Activated T-helper 1 cell treated with anti-CD3 and anti-CD28 coated beads, Interleukin-12 subunit alpha, Interleukin-12 subunit beta, Interleukin-2, Interleukin-4 antibody, amounts not matched to agents 30 ng/mL and 10 ng/mL and 1 ng/mL, durations not matched to agents 14 hours and 24 hours and 36 hours (primary cell): Measurements from ENCODE around the gene CDH2. TPM values are rescaled to one million over a fixed set of nuclear protein-coding genes. Genes with fewer than 3 reads are reported as not detected.

Experiments used
- DNase-seq: peaks from one replicate; pipeline ENCODE4 v3.0.0; 2021; ENCODE audit warnings: low spot score
- H3K27ac Mint-ChIP-seq: one replicate; pipeline ENCODE4 v1.8.0; 2021; ENCODE audit warnings: mild to moderate bottlenecking, mixed read lengths
- H3K27me3 Mint-ChIP-seq: one replicate; pipeline ENCODE4 v1.8.0; 2022; ENCODE audit warnings: mild to moderate bottlenecking, moderate library complexity, mixed read lengths; ENCODE audit not compliant: insufficient read depth
- H3K36me3 Mint-ChIP-seq: one replicate; pipeline ENCODE4 v1.8.0; 2021; ENCODE audit warnings: low read depth, mixed read lengths
- H3K4me1 Mint-ChIP-seq: one replicate; pipeline ENCODE4 v1.8.0; 2021; ENCODE audit warnings: low read depth, mixed read lengths
- H3K4me3 Mint-ChIP-seq: one replicate; pipeline ENCODE4 v1.8.0; 2021; ENCODE audit warnings: mild to moderate bottlenecking, moderate library complexity, mixed read lengths
- H3K9me3 Mint-ChIP-seq: one replicate; pipeline ENCODE4 v1.8.0; 2021; ENCODE audit warnings: mixed read lengths
- intact Hi-C: fragments of 100-400 bp; cut with micrococcal nuclease; formaldehyde crosslinking; loops from one replicate; pipeline ENCODE4 v1.15.1; 2024
- total RNA-seq: library from RNA; stranded (reverse); gene quantifications from 2 replicates; pipeline ENCODE4 v1.2.3, GENCODE V29; 2022

Gene CDH2
- 0.10 and 0.16 TPM in 2 replicates for total RNA-seq

DNA sequence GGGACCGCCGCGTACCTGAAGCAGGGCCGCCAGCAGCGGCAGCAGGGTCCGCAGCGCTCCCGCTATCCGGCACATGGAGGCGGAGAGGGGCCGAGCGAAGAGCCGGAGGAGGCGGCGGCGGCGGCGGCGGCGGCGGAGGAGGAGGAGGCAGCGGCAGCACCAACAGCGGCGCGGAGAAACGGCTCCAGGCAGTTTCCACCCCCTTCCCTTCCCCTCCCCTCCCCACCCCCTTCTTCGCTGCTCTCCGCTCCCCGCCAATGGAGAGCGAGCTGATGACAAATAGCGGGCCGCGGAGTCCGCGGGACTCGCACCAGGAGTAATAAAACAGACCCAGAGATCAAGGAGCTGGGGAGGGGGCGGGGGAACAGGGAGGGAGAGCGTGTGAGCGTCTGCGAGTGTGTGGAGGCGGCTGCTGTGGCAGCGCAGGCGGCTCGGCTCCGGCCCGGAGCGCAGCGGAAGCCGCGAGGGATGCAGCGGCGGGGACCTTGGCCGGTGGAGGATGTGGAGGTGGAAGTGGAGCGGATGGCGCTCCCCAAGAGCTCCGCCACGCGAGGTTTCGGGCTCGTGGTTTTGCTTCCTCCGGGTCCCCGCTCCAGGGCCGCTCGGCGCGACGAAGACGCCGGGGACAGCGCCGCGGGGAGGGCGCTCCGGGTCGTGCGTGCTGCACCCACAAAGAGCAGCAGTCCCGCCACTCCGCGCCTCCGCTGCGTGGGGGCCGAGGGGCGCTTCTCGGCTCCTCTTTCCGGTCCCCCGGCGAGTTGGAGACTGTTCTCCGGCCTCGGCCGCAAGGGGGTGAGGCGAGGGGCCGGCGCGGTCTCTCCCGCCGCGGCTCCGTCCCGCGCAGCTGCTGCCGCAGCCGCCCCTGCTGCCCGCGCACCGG, at the start of gene CDH2:
TSS of gene CDH2 (minus strand) at position 183 of the 880 bp plus-strand sequence. CDS start at position 75, 108 bp downstream.
- DNase-seq: no peak
- Mint-ChIP-seq H3K4me1 (peaks cover 4% of the 10 kb centered on the region), H3K4me3 (peak within 1 kb of the TSS; percentile 78), H3K9me3 (no peaks in the 10 kb centered on the region), H3K27ac (peak within 1 kb of the TSS; percentile 83), H3K27me3 (peaks cover 37% of the 10 kb centered on the region), H3K36me3 (no peaks in the 10 kb centered on the region)
- intact Hi-C loops: loop anchor here (10.0 kb wide), 1 partner anchor 1632 kb away; the partner anchor contains the start of gene KCTD1

DNA sequence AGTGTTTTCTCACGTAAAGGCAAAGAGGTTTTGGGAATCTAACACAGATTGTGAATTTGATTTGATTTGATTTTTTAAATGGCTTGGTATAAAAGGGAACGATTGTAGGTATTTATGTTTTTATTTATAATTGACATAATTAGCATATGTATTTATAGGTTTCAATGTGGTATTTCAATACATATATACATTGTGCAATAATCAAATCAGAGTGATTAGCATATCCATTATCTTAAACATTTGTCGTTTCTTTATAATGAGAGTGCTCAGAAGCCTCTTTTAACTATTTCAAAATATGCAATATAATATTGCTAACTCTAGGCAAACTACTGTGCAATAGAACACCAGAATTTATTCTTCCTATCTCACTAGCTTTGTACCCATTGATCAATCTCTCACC, 35.1 kb upstream of the CDH2 start:
- Mint-ChIP-seq H3K9me3 (peaks cover 9% of the 10 kb centered on the region), H3K4me3 (no peak overlapping the region), H3K4me1 (no peaks in the 10 kb centered on the region), H3K36me3 (no peaks in the 10 kb centered on the region), H3K27me3 (no peaks in the 10 kb centered on the region), H3K27ac (no peak overlapping the region)
- intact Hi-C loops: no loop called here
- DNase-seq: no peak

DNA sequence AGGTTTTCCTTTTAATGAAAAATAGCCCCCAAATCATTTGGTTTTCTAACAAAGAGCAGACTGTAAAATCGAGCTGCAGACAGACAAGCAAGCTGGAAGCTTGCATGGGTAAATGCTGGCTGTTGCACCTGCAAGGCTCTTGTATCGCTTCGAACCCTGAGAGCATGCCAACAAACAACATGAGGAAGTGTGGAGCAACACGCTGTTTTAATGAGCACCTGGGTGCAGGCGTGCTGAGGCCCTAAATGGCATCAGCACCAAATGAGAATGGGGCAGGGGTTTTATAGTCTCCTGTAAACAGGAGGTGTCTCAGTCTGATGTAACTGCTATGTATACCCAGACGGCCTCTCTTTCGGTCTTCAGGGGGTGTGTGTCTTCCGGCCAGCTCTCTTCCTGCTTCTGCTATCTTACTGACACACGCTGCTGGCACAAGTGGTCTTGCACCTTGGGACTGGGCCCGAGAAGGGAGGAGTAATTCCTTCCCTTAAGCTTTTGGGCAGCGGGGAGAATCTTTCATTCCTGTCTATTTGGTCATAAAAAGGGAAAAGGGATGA, 31.9 kb upstream of the CDH2 start:
- Mint-ChIP-seq H3K36me3 (no peaks in the 10 kb centered on the region), H3K4me1 (no peaks in the 10 kb centered on the region), H3K27me3 (no peaks in the 10 kb centered on the region), H3K27ac (no peak overlapping the region), H3K9me3 (peaks cover 11% of the 10 kb centered on the region), H3K4me3 (no peak overlapping the region)
- DNase-seq: no peak
- intact Hi-C loops: no loop called here

DNA sequence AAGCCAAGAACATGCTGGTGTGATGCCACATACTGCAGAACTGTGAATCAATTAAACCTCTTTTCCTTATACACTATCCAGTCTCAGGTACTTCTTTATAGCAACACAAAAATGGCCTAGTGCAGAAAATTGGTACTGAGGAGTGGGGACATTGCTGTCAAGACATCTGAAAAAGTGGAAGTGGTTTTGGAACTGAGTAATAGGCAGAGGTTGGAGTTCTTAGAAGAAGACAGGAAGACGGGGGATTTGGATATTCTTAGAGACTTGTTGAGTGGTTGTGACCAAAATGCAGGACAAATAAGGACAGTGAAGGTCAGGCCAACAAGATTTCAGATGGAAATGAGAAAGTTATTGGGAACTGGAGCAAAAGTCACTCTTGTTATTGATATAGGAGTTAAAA, 31.3 kb upstream of the CDH2 start:
- intact Hi-C loops: no loop called here
- Mint-ChIP-seq H3K27me3 (no peaks in the 10 kb centered on the region), H3K27ac (no peak overlapping the region), H3K4me3 (no peak overlapping the region), H3K9me3 (peaks cover 11% of the 10 kb centered on the region), H3K36me3 (no peaks in the 10 kb centered on the region), H3K4me1 (no peaks in the 10 kb centered on the region)
- no peak for DNase-seq

DNA sequence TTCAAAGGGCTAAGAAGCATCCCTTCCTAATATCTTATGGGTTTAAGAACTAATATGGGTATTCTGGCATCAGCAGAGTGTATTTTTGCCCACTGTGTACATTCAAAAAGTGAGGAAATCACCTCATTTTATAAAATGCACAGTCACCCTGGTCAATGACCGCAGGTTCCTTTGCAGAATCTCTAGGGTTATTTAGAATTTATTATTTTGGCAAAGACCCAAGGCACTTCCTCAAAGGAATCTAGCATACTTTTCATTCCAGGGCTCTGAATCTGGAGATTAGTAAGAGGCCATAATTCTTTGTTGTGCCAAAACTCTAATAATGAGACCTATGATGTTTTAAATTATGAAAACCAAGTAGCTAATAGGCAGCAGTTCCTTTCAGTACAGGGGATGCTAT, 27.2 kb upstream of the CDH2 start:
- Mint-ChIP-seq H3K36me3 (no peaks in the 10 kb centered on the region), H3K4me3 (no peak overlapping the region), H3K27ac (no peak overlapping the region), H3K27me3 (no peaks in the 10 kb centered on the region), H3K4me1 (no peaks in the 10 kb centered on the region), H3K9me3 (peaks cover 13% of the 10 kb centered on the region)
- intact Hi-C loops: no loop called here
- no peak for DNase-seq

DNA sequence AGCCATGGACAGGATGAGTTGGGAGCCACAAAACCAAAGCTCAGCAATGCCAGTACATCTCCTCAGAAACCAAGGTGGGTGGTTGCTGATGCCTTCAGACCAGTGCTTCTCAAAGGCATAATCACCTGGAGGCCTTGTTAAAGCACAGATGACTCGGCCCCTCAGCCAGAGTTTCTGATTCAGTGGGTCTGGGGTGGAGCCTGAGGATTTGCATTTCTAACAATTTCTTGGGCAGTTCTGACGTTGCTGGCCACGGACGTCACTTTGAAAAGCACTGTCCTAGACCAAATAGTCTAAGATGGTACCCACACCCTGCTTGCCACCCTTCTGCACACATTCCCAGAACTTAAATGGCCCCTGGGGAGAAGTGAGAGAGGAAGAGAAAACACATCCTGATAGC, 24.1 kb upstream of the CDH2 start:
- Mint-ChIP-seq H3K4me1 (no peaks in the 10 kb centered on the region), H3K9me3 (peaks cover 7% of the 10 kb centered on the region), H3K27me3 (no peaks in the 10 kb centered on the region), H3K27ac (no peak overlapping the region), H3K36me3 (no peaks in the 10 kb centered on the region), H3K4me3 (no peak overlapping the region)
- no peak for DNase-seq
- intact Hi-C loops: no loop called here

DNA sequence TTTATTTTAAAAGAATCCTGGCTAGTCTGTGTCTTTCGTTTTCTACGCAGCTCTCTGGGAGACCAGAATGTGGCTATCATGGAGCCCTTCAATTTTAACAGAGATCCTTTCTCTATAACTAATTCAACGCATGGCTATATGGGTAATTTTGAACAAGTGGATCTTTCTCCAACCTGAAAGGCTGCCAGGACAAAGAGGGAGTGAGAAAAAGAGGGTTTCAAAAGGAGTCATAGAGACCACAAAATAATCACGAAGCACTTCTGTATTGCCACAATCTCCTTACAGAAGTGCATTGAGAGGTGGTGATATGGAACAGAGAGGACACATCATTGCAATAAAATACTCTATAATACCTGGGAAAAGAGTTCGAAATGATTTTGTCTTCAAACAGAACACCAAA, 21.7 kb upstream of the CDH2 start:
- Mint-ChIP-seq H3K4me3 (no peak overlapping the region), H3K27ac (no peak overlapping the region), H3K9me3 (peaks cover 7% of the 10 kb centered on the region), H3K27me3 (no peaks in the 10 kb centered on the region), H3K4me1 (no peaks in the 10 kb centered on the region), H3K36me3 (no peaks in the 10 kb centered on the region)
- no peak for DNase-seq
- intact Hi-C loops: no loop called here

DNA sequence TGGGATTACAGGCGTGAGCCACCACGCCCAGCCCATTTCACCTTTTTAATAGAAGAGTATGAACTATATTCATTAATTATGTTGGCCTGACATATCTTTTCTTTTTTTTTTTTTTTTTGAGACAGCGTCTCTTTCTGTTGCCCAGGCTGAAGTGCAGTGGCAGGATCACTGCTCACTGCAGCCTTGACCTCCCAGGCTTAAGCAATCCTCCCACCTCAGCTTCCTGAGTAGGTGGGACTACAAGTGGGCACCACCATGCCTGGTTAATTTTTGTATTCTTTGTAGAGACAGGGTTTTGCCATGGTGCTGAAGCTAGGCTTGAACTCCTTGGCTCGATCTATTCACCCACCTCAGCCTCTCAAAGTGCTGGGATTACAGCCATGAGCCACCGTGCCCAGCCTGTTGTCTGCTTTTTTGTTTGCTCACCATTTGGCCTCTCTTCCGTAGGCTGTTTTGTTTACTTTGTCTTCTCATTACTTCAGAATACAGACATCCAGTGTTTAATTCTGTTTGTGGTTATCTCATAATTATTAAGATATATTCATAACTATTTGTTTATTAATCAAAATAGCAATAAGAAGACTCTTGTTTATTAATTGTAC, 16.3 kb upstream of the CDH2 start:
- no peaks in the 10 kb centered on the region for H3K4me1 Mint-ChIP-seq
- no peak overlapping the region for H3K27ac Mint-ChIP-seq
- no peaks in the 10 kb centered on the region for H3K36me3 Mint-ChIP-seq
- DNase-seq: no peak
- intact Hi-C loops: no loop called here
- no peaks in the 10 kb centered on the region for H3K9me3 Mint-ChIP-seq
- no peaks in the 10 kb centered on the region for H3K27me3 Mint-ChIP-seq
- no peak overlapping the region for H3K4me3 Mint-ChIP-seq

DNA sequence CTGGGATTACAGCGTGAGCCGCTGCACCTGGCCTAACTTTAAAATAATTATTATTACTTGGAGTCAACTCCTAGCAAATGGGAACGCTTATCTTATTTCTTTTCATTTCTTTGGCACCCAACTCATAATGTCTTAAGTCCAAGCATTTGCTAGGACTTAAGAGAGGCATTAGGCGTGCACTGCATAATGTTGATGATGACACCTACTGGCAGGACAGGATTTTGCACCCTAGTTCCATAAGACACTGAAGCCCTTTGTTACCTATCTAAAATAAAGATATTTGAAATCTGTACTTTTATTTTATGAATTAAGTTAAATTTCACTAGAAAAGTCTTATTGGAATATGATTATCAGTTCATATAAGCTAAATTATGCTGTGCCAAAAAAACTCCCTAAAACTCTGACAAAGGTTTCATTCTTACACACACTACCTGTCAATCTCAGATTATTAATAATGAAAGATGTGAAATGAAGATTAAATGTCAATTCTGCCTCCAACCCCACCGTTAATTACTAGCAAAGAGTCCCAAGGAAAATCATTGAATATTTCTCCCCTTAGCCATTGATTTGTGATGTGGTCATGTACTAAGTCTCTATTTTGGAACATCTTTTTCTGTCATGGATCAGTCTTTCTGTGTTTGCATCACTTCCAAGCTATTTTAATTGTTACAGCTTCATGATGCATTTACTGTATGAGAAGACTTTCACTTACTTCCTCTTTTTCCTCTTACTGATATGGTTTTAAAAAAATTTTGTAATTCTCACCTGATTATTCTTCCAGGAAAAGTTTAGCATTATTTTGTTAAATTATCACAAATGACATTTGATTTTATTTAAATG, 12.7 kb upstream of the CDH2 start:
- Mint-ChIP-seq H3K4me3 (no peak overlapping the region), H3K4me1 (no peaks in the 10 kb centered on the region), H3K9me3 (no peaks in the 10 kb centered on the region), H3K27ac (no peak overlapping the region), H3K27me3 (peaks cover 2% of the 10 kb centered on the region), H3K36me3 (no peaks in the 10 kb centered on the region)
- intact Hi-C loops: loop anchor here (5.0 kb wide), 1 partner anchor 502 kb away; no protein-coding TSS in a partner anchor
- DNase-seq: no peak

DNA sequence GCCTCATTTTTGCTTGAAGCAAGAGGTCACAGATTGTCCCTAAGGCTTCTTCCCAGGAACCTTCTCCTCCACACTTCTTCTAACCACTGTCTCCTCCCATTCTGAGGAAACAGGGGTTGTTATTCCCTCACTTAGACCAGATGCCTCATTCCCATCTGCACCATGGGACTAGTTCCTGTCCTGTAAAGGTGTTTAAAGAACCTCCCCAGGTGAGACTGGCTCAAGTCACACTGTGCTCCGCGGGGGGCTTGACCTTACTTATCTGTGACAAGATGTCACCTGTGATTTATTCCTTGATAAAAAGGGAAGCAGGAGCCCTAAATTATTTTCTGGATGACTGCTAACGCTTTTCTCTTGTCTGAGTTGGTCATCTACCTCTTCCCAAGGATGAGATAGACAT, 8.2 kb upstream of the CDH2 start:
- no peaks in the 10 kb centered on the region for H3K36me3 Mint-ChIP-seq
- DNase-seq: no peak
- intact Hi-C loops: loop anchor here (5.0 kb wide), 1 partner anchor 498 kb away; no protein-coding TSS in a partner anchor
- peaks cover 4% of the 10 kb centered on the region for H3K27me3 Mint-ChIP-seq
- H3K9me3 Mint-ChIP-seq: no peaks in the 10 kb centered on the region
- no peaks in the 10 kb centered on the region for H3K4me1 Mint-ChIP-seq
- H3K27ac Mint-ChIP-seq: no peak overlapping the region
- no peak overlapping the region for H3K4me3 Mint-ChIP-seq

DNA sequence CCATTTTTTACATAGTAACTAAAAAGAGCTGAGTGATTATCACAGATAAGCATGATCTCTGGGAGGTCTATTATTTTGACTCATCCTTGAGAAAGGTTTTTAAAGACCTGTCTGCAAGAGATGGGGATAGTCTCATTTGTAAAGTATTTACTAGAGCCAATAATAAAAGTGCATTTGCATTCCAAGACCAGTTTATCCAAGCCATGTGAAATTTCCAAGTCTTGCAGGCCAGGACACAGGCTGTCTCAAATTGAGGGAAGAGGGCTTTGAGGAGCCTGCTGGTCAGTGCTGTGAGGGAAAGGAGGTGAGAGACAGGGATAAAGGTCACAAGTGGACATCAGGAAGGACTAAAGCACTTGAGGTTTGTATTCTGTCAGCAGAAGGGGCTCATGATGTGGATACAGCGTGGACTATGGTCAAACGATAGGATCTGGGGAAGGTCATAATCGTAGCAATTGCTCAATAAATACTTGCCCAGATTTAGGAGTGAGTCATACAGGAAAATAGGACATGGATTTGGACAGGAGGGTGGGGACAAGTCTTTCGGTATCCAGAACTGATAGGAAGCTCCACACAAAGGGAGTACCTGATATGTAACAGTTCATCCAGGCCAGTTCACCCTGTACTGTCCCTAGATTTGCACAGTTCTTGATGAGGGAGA, 6.6 kb upstream of the CDH2 start:
- Mint-ChIP-seq H3K4me1 (no peaks in the 10 kb centered on the region), H3K27me3 (peaks cover 17% of the 10 kb centered on the region)
- intact Hi-C loops: no loop called here

DNA sequence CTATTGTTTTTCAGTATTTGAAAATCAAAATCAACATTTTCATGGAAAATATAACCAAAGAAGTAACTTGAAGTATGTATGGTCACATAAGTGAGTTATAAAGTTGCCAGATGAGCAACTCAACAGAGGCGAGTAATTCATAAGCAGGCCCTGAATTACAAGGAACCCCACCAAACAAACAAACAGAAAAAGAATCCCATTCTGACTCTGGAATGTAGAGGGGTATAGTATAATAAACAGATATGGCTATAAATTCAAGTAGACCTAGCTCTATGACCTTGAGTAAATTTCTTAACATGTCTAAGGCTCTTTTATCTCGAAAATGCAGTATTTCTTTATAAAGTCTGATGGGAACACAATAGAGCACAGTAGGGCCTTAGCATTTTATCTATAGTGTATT, 4.7 kb upstream of the CDH2 start:
- H3K4me1 Mint-ChIP-seq: no peaks in the 10 kb centered on the region
- no peak overlapping the region for H3K27ac Mint-ChIP-seq
- H3K9me3 Mint-ChIP-seq: no peaks in the 10 kb centered on the region
- H3K4me3 Mint-ChIP-seq: no peak overlapping the region
- intact Hi-C loops: no loop called here
- H3K27me3 Mint-ChIP-seq: peaks cover 22% of the 10 kb centered on the region
- H3K36me3 Mint-ChIP-seq: no peaks in the 10 kb centered on the region
- no peak for DNase-seq

More for the DNA sequence above, 6.6 kb upstream of the CDH2 start:
- no peak overlapping the region for H3K27ac Mint-ChIP-seq
- no peak for DNase-seq
- no peak overlapping the region for H3K4me3 Mint-ChIP-seq
- H3K36me3 Mint-ChIP-seq: no peaks in the 10 kb centered on the region
- H3K9me3 Mint-ChIP-seq: no peaks in the 10 kb centered on the region
